Left hindlimb (tissue), 1 donor: ENCODE measurements around the gene FSIP1.
A peak's percentile ranks its signal among the peaks of the same experiment; 100 is the strongest.

Experiments used
- DNase-seq: peaks from one replicate; pipeline ENCODE4 v3.0.0-alpha.2; 2018

The FSIP1 gene

DNA sequence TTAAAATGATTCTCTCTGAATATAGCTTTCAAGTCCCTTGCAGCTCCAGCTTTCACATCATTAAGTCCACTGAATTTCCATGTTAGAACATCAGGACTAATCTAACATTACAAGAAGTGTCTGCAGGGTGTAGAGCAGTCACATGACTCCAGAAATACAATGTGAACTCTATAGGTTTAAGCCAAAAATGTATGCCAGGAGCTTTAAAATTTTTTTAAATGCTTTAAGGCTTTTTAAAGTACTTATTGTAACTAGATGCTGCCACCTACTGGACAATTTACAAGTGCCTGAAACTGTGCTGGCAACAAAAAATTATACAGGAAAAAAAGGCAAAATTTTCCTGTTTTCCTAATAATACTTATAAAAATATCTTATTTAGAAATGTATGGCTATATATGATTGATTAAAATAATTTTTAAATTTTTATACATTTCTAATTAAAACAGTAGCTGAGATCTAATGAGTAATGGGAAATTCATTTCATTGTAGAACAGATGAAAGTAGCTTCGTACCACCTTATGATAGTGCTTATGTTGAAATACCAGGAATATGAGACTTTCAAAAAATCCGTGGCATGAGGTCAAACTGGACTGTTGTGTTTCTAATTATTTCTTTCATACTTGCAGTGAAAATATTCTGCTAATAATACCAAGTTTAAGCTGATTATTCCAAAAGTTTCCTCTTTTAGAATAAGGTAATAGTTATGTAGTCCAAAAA lies 25.7 kb downstream of the FSIP1 start:
- no peak for DNase-seq

GRCh38 chr15:39752991-39753390 lies 29.6 kb downstream of the FSIP1 start:
- DNase-seq = no peak

DNA sequence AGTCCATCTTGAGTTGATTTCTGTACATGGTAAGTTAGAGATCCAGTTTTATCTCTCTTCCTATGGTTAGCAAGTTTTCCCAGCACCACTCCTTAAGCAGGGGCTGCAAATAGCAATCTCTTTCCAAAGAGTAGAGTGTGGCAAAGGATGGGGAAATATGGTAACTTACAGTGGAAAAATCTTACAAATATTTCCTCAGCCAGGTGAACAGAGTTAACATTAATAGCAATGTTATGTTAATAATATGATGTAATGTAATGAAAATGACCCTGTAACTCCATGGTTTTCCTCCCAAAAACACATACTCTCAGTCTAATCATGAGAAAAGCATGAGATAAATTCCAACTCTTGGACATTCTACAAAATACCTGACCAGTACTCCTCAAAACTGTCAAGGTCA lies 30.4 kb downstream of the FSIP1 start:
- DNase-seq = no peak

DNA sequence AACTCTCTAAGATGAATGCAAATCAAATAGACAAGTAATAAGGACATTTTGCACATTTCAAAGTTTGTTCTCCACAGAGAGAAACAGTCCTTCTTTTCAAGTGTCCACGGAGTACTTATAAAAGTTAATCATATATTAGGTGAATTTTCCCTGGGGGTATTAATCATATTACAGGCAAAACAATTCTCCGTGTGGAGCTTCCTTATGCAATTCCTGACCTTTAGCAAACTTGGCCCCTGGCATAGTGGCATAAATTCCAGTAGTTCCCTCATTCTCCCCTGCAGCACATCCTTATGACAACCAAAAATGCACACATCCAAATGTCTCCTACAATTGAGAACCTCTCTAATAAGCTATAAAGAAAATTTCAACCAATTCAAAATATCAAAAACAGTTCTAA lies 34.4 kb downstream of the FSIP1 start:
- DNase-seq = no peak

GRCh38 chr15:39747326-39747725 lies 35.3 kb downstream of the FSIP1 start:
- no peak for DNase-seq

DNA sequence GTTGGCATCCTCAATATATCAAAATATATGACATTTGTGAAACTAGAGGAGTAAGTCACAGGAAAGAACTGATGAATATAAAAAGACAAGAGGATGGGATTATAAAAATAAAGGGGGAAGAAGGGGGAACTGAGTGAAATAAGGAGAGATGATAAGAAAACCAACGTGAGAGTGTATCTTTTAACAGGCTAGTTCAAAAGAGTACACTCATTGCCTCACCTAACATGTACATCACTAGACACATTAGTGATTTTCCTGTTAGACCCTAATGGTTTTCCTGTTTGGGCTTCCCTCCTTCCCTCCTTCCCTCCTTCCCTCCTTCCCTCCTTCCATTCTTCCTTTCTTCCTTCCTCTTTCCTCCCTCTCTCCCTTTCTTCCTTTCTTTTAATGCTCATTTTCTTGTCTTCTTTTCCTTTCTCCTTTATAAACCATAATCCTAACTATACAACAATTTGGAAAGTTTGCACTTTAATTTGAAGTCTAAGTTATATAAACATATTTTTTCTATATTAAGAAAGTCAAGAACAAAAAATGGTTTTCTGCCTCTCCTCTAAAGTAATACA lies 35.8 kb downstream of the FSIP1 start:
- no peak for DNase-seq

DNA sequence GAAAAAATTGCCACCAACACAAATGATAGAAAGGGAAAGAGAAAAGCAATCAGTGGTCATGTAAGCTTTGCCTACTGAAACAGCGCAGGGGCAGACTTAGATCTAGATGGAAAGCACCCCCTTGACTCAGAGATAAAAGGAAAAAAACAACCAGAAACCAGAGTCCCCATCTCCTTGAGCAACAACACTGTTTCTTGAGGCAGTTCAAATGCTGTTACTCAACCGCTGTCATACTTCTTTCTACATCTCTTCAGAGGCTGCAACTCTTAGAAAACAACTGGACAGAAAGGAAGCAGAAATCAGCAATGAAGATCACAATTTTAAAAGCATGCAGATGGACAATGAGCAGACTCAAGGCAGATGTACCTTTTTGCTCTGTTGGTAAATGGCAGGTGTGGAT lies 36.5 kb downstream of the FSIP1 start:
- DNase-seq = no peak

- DNase-seq = no peak
Measured at GRCh38 chr15:39745415-39745814, 37.2 kb downstream of the FSIP1 start.

GRCh38 chr15:39744334-39745103 lies 38.1 kb downstream of the FSIP1 start:
- DNase-seq = no peak

- no peak for DNase-seq
Measured at GRCh38 chr15:39743611-39744010, 39.0 kb downstream of the FSIP1 start.

- DNase-seq = no peak
Measured at GRCh38 chr15:39741258-39741657, 41.4 kb downstream of the FSIP1 start.

- DNase-seq = no peak
Measured at GRCh38 chr15:39738998-39739397, 43.6 kb downstream of the FSIP1 start.

- DNase-seq = no peak
Measured at GRCh38 chr15:39737196-39737550, 45.5 kb downstream of the FSIP1 start.

DNA sequence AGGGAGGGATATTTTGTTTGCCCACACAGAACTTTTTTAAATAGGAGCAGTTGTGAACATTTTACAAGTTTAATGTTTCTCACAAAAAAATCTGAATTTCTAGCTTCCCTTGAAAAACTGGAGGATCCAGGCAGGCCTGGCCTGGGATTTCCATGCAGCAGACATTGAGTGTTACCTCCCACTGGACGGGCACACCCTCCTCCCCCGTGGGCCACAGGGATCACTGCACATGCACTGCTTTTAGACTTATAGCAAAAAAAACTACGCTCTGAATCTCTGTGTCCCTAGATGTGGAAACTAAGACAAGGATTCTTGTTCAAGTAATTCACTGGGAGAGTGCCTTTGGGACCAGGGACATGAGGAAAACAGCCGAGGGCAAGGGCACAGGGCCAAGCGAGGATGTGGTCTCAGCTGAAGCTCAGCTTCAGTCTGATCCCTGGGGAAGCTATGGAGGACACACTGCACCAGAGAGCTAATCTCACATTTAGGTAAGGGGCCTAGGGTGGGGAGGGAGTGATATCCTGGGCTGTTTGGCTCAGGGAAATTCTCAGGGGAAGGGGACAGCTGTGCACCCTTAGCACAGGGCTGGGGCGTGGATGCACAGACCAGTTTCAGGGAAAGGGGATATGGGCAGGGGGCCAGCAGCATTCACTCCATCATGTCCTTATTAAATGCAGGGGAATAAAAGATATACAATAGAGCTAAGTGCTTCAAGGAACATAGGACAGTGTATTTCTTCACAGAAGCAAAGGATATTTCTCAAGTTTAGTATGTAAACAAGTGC lies 46.0 kb downstream of the FSIP1 start:
- peak; percentile 53 for DNase-seq

DNA sequence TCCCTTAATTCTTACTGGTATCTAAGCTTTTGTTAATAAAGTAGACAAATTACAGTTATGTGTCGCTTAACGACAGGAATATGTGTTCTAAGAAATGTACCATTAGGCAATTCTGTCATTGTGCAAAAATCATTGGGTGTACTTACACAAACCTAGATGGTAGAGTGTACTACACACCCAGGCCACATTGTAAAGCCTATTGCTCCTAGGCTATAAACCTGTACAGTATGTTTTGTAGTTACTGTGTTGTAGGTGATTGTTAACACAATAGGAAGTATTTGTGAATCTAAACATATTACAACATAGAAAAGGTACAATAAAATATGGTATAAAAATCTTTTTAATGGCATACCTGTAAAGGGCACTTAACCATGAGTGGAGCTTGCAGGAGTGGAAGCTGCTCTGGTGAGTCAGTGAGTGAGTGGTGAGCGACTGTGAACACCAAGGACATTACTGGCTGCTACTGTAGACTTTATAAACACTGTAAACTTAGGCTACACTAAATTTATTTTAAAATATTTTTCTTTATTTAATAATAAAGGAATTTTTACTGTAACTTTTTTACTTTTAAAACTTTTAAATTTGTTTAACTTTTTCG lies 47.4 kb downstream of the FSIP1 start:
- DNase-seq = no peak

GRCh38 chr15:39731266-39731665 lies 51.4 kb downstream of the FSIP1 start:
- no peak for DNase-seq

DNA sequence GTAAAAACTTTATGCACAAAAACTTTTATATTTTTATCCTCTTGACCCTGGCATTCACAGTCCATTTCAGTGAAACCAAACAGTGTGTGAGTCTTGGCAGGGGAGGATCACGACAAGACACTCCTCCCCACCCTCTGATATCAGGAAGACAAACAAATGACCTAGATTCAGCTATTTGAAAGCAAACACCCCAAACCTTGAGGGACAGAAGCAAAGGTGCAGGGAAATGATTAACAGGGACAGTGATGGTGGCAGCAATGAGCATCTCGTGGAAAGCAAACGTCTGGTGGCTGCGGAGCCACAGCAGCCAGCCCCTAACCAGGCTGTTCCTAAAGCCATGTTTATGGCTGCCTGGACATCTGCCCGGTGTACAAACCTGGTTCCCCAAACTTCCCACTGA lies 52.1 kb downstream of the FSIP1 start:
- DNase-seq = no peak

- DNase-seq = no peak
Measured at GRCh38 chr15:39729500-39729899, 53.1 kb downstream of the FSIP1 start.

- no peak for DNase-seq
Measured at GRCh38 chr15:39728845-39729244, 53.8 kb downstream of the FSIP1 start.

- no peak for DNase-seq
Measured at GRCh38 chr15:39721893-39722292, 60.7 kb downstream of the FSIP1 start.

DNA sequence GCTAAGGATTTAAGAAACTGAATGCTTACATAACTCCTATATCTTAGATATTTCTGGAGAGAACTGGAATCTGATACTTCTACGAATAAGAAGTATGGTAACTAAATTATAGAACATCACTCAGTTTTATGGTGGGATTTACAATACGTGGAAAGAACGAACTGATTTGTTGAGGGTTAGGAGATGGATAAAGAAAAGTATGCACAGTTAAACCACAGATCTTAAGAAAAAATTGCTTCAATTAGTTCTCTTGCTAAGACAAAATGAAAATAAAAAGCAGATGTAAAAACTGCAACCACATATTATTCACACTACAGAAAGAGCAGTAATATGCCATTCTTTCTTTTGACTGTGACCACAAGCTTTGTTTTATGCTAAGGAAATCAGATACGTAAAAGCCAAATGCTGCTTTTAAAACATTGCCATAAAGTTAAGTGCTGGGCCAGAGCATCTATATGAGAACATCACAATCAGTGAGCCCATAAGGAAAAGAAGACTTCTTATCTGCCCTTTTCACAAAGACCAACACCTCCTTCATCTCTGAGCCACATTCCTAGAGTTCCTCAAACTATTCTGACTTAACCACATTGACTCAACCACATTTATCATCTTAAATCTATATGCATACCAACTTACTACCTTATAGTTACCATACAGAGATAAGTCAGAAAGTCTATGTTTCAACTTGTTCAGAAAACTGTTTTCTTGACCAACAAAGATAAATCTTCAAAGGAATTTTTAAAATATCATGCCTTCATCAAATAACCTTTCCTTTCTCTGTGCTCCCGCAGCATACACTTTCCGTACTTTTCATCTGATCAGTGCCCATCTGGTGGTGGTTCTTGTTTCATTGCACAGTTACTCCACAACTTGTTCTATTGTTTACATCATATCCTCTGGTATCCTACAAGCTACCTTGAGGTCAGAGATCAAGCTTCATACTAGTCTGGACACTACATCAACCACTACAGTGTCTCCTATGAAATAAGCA lies 61.7 kb downstream of the FSIP1 start:
- DNase-seq = no peak

- DNase-seq = no peak
Measured at GRCh38 chr15:39720081-39720480, 62.6 kb downstream of the FSIP1 start.
